Measurements from ENCODE around the gene LMBR1L. TPM values are rescaled to one million over a fixed set of nuclear protein-coding genes. Genes with fewer than 3 reads are reported as not detected.

The LMBR1L gene
- total and polyA plus RNA-seq, 10 of the 15 experiments (the other 5 are each of a cell fraction or from before 2014, with no cell fraction given): 2.1 to 42.6 (median 20.0) TPM

DNA sequence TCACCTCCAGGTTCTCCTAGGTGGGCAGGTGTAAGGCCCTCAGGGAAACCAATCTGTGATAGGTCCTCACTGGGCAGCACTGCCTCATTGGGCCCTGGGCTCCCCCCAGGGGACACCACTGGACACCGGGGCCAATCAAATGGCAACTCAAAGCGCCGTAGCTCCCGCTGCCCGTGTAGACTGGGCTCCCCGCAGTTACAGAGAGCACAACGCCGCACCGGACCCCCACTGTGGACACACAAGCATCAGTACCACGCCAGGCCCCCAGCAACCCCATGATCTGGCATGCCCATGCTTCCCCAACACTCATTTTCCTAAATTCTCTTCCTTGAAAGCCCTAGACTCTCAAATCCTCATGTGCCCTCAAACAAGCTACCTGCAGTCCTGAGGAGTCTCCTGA is 56.1 kb downstream of the LMBR1L start (continued):
- TF ChIP-seq EZH2 (IDR thresholded peaks at IDR 0.05; ENCODE audit: borderline replicate concordance, control insufficient read depth, low read depth, low read length): no peak
- TF ChIP-seq TARDBP (IDR thresholded peaks at IDR 0.05; ENCODE audit: borderline replicate concordance): no peak
- TF ChIP-seq, protein P1, sequence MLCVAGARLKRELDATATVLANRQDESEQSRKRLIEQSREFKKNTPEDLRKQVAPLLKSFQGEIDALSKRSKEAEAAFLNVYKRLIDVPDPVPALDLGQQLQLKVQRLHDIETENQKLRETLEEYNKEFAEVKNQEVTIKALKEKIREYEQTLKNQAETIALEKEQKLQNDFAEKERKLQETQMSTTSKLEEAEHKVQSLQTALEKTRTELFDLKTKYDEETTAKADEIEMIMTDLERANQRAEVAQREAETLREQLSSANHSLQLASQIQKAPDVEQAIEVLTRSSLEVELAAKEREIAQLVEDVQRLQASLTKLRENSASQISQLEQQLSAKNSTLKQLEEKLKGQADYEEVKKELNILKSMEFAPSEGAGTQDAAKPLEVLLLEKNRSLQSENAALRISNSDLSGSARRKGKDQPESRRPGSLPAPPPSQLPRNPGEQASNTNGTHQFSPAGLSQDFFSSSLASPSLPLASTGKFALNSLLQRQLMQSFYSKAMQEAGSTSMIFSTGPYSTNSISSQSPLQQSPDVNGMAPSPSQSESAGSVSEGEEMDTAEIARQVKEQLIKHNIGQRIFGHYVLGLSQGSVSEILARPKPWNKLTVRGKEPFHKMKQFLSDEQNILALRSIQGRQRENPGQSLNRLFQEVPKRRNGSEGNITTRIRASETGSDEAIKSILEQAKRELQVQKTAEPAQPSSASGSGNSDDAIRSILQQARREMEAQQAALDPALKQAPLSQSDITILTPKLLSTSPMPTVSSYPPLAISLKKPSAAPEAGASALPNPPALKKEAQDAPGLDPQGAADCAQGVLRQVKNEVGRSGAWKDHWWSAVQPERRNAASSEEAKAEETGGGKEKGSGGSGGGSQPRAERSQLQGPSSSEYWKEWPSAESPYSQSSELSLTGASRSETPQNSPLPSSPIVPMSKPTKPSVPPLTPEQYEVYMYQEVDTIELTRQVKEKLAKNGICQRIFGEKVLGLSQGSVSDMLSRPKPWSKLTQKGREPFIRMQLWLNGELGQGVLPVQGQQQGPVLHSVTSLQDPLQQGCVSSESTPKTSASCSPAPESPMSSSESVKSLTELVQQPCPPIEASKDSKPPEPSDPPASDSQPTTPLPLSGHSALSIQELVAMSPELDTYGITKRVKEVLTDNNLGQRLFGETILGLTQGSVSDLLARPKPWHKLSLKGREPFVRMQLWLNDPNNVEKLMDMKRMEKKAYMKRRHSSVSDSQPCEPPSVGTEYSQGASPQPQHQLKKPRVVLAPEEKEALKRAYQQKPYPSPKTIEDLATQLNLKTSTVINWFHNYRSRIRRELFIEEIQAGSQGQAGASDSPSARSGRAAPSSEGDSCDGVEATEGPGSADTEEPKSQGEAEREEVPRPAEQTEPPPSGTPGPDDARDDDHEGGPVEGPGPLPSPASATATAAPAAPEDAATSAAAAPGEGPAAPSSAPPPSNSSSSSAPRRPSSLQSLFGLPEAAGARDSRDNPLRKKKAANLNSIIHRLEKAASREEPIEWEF (IDR thresholded peaks at IDR 0.05; ENCODE audit: insufficient replicate concordance, low read depth, low read length): no peak

DNA sequence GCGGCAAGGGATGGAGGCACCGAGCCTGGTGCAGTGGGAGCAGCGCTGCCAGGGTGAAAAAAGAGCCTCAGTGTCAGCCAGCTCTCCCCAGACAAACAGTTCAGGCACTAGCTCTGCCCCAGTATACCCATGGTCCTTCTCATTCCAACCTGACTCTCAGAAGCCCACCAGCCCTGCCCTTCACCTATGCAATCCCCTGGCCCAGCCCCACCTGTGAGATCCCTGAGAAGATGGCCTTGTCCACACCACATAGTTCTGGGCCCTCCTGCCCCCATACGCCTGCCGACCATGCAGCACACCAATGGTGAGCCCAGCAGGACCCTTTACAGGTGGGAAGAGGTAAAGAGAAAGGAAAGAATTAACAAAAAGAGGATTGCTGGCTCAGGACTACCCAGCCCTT is 56.6 kb downstream of the LMBR1L start:
- no peak overlapping the region for H3K4me3 ChIP-seq
- in situ Hi-C loops (cut with MboI): no loop called here

More for the DNA sequence above, 56.6 kb downstream of the LMBR1L start:
- Histone ChIP-seq H3K9me3 (replicated peaks; ENCODE audit: control insufficient read depth, insufficient read depth, low read length) (no peaks in the 10 kb centered on the region), H3K4me1 (ENCODE audit: control insufficient read depth, insufficient read depth, low read length) (peaks cover 6% of the 10 kb centered on the region; the same call in 1 of the 2 replicates), H3K4me2 (ENCODE audit: control insufficient read depth, insufficient read depth) (no peak overlapping the region), H3K27me3 (replicated peaks in 1 of 2; ENCODE audit: control insufficient read depth in 2 of 2, insufficient read depth in 2 of 2, low read length in 1 of 2) (no peaks in the 10 kb centered on the region), H3K36me3 (ENCODE audit: control insufficient read depth in 2 of 2, insufficient read depth in 2 of 2, low read length in 1 of 2) (peaks cover 30 to 53% of the 10 kb centered on the region in 2 experiments), H3K9ac (ENCODE audit: control insufficient read depth, insufficient read depth, low read length) (no peak overlapping the region), H3K79me2 (ENCODE audit: control insufficient read depth, insufficient read depth, low read length) (peaks cover 50% of the 10 kb centered on the region), H3K27ac (ENCODE audit: control insufficient read depth, insufficient read depth) (no peak overlapping the region), H4K20me1 (ENCODE audit: control insufficient read depth, insufficient read depth) (peaks cover 27% of the 10 kb centered on the region), H2AFZ (ENCODE audit: control insufficient read depth, low read depth, low read length) (no peak overlapping the region)
- no peak for ATAC-seq
- no peak for FAIRE-seq
- ChIA-PET POLR2A (no interaction called here), SMC1A (ENCODE audit: uncharacterized antibody, unreplicated experiment) (interaction anchor here (1.1 kb wide), 1 partner anchor 31 kb away, joined by 4 read pairs; no protein-coding TSS in a partner anchor), CTCF (interaction anchor here (0.5 to 2.7 kb wide), 4 partner anchors 10 to 202 kb away, joined by 3 to 15 read pairs (median 6); partner anchors contain the start of gene DDX23), RAD21 (ENCODE audit: unreplicated experiment) (no interaction called here)
- BruUV-seq (replicated peaks): no TSS peak
- 96% methylated on average over 5 of the region's 5 CpGs for WGBS (ENCODE audit: insufficient coverage, insufficient replicate concordance, low lambda C conversion rate, missing lambda C conversion rate)
- TF ChIP-seq KLF5 (IDR thresholded peaks at IDR 0.05; ENCODE audit: partially characterized antibody): no peak
- TF ChIP-seq YY1 (IDR thresholded peaks at IDR 0.05; ENCODE audit: low read depth, low read length): no peak
- TF ChIP-seq, protein P2, sequence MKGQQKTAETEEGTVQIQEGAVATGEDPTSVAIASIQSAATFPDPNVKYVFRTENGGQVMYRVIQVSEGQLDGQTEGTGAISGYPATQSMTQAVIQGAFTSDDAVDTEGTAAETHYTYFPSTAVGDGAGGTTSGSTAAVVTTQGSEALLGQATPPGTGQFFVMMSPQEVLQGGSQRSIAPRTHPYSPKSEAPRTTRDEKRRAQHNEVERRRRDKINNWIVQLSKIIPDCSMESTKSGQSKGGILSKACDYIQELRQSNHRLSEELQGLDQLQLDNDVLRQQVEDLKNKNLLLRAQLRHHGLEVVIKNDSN (IDR thresholded peaks at IDR 0.05; ENCODE audit: borderline replicate concordance, extremely low read length, insufficient read depth, low read depth, low read length): no peak
- no peak for TF ChIP-seq MEF2A (IDR thresholded peaks at IDR 0.05; ENCODE audit: insufficient read depth, low read depth, low read length)
- DNase-seq (ENCODE audit: low read depth, low spot score): no peak
- intact Hi-C loops (cut with micrococcal nuclease; ENCODE audit: unreplicated experiment): no loop called here

Data from GM12878 (cell line).